ENCODE measurements around the gene CKAP2.
A peak's percentile ranks its signal among the peaks of the same experiment; 100 is the strongest.
"Not testable (repeated sequence)": the region's sequence is repeated elsewhere in the genome, so short reads cannot be mapped to it uniquely, and the experiment has no call there.

Gene CKAP2

DNA sequence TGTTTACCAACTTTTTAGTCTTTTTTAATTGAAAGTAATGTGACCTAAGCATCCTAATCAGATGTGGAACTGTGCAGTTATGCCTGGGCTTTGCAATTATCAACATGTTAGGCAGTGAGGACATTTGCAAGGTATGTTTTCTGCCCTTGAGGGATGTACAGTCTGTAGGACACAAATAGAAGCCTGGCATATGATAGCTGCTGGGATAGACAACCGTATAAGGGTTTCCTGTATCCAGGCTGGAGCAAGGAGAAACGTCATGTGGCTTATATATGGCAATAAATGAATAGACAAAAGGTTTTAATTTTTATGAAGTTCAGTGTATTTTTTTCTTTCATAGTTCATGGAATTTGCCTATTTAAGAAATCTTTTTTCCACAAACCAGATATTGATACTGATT lies 2.8 kb upstream of the CKAP2 start:
- DNase-seq (no peak), ATAC-seq (no peak)

DNA sequence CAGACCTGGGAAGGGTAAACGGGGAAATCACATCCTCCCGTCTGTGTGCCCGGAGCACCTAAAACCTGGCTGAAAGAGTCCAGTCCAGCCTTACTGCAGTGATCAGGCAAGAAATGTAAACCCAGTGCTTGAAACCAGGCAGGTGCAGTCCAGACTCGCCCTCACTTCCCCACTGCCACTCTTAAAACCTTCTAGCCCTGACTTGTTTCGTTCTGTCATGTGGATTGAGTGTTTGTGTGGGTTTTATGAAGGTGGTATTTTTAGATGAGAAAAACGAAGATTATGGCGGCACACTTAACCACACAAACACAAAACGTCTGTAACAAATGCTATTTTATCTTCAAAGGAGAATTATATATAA lies 839 bp upstream of the CKAP2 start:
- ATAC-seq = no peak

DNA sequence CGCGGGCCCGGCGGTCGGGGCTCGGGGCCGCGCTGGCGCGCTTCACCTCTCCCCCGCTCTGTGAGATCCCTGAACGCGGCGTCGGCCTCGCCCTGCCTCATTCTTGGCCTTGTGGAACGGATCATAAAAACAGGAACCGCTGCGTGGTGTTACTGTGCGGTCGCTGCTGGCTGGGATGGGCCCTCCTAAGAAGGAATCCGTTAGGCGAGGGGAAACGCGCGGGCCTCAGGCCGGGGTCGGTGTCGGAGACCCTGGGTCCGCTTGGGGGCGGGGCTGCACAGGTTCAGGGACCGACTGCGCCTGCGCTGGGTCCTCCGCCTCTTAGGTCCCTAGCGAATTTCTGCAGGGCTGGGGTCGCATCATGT lies 381 bp downstream of the CKAP2 start:
- ATAC-seq (peak; percentile 57), DNase-seq (peak; percentile 83)

More for the DNA sequence above, 839 bp upstream of the CKAP2 start:
- DNase-seq = no peak

DNA sequence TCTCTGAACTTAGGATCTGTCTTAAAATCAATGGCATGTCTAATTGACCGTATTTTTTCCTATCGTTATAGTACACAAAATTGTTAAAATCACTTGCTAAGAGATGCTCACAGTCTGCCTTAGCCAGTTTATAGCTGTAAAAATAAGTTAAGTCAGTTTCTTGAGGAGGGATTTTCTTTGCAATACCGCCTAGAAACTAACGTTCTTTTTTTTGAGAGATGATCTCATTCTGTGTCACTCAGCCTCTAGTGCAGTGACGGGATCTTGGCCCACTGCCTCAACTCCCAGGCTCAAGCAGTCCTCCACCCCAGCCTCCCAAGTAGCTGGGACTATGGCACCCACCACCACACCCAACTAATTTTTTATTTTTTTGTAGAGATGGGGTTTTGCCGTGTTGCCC lies 4.4 kb downstream of the CKAP2 start:
- DNase-seq = no peak

DNA sequence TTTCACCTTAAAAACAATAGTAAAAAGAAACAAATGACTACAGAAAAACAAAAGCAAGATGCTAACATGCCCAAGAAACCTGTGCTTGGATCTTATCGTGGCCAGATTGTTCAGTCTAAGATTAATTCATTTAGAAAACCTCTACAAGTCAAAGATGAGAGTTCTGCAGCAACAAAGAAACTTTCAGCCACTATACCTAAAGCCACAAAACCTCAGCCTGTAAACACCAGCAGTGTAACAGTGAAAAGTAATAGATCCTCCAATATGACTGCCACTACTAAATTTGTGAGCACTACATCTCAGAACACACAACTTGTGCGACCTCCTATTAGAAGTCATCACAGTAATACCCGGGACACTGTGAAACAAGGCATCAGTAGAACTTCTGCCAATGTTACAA lies 6.0 kb downstream of the CKAP2 start:
- DNase-seq = no peak
- no peak for ATAC-seq

More for the DNA sequence above, 4.4 kb downstream of the CKAP2 start:
- ATAC-seq = no peak

DNA sequence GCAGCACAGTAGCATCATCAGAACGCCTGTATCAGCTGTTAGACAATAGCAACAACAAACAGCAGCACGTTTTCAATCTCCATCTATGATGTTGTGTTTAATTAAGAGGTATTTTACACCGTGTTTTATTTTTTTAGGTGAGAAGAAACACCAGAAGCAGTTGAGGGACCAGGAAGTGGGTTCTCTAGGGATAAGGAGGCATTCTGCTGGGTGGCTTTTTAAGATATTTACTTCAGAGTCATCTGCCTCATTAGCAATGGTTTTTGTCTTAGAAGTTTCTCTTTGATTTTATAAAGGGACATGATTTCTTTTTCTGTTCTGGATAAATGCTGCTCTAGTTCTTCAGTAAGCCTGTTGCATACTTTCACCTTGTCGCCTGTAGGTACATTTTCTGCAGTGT lies 8.2 kb downstream of the CKAP2 start:
- no peak for DNase-seq
- no peak for ATAC-seq

DNA sequence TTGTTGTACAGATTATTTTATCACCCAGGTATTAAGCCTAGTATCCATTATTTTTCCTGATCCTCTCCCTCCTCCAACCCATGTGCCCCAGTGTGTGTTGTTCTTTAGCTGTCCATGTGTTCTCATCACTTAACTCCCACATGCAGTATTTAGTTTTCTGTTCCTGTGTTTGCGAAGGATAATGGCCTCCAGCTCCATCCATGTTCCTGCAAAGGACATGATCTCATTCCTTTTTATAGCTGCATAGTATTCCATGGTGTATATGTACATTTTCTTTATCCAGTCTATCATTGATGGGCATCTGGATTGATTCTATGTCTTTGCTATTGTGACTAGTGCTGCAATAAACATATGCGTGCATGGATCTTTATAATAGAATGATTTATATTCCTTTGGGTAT lies 13.2 kb downstream of the CKAP2 start:
- ATAC-seq, DNase-seq: not testable (repeated sequence)

DNA sequence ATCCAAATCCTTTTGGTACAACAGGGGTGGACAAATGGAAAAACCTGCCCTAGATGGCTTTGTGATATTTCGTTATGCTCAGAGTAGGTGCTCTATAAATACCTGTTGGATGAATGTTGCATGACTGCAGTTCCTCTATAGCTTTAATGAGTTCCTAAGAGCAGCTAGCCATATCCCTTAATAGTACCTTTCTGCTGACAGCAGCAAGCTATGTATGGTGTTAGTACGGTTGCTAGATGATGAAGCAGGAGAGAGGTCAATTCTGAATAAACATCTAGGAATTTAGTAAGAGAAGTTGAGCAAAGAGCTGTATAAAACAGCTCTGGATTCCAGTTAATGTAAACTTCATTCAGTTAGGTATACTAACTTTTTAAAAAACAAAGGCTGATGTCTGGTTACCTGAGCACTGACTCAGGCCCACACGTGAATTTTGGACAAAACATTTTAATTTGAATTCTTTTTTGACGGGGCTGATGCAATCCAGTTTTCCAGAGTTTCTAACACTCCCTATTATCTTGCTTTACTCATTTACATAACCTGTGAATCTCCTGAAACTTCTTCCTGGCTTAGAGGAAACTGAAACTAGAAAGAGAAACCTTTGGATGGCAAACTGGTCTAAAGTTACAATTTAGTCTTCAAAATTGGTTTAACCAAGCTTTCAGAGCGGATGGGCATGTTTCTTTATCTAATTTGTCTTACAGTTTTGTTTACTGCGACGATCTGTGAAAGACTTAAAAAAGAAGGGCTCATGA lies 25.6 kb downstream of the CKAP2 start:
- not testable (repeated sequence) for DNase-seq, ATAC-seq

DNA sequence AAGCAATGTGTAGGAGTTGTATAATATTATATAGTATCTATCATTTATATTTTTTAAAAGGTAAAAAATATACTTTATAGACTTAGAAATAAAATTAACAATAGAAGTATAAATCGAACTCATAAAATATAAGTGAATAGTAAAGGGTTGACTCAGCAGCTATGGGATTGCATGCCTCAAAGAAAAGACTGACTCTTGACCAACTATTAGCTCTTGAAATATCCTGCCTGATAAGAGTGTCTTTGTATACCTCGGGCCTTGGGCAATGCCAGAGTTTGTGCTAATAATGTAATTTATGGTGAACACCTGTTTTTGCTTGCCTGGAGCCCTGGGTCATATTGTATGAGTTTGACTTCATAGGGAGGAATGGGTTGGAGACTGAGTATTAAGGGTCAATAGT lies 31.8 kb downstream of the CKAP2 start:
- not testable (repeated sequence) for DNase-seq, ATAC-seq

DNA sequence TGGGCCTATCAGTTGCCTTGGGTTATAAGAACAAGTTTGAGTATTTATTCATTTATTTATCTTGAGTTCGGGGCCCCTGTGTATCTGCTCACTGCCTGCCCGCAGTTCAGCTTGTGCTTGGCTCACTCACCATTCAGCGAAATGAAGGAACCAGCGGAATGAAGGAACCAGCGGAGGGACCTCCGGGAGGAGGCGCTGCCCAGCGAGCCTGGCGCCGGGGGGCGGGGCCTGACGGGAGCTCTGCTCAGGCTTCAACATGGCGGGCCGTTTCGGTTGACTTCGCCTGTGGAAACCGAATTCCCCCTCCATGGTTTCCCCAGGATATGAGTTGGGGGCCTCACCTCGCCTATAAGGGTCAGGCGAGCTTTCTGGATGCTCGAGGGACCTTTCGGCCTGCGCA lies 33.5 kb downstream of the CKAP2 start:
- not testable (repeated sequence) for DNase-seq, ATAC-seq

DNA sequence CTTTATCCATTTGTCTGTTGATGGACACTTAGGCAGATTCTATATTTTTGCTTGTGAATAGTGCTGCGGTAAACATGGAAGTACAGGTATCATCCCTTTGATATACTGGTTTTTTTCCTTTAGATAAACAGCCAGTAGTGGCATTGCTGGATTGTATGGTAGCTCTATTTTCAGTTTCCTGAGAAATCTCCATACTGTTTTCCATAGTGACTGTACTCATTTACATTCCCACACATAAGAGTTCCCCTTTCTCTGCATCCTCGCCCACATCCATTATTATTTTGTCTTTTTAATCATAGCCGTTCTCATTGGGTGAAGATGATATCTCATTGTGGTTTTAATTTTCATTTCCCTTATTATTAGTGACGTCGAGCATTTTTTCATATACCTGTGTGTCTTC lies 35.7 kb downstream of the CKAP2 start:
- not testable (repeated sequence) for ATAC-seq

DNA sequence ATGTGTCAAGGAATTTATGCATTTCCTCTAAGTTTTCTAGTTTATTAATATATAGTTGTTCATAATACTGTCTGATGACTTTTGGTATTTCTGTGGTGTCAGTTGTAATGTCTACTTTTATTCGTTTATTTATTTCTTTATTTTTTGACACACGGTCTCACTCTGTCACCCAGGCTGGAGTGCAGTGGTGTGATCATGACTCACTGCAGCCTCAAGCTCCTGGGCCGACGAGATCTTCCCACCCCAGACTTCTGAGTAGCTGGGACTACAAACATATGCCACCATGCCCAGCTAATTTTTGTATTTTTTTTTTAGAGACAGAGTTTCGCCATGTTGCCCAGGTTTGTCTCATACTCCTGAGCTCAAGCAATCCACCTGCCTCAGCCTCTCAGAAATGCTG lies 39.0 kb downstream of the CKAP2 start:
- ATAC-seq, DNase-seq: not testable (repeated sequence)

More for the DNA sequence above, 35.7 kb downstream of the CKAP2 start:
- not testable (repeated sequence) for DNase-seq

DNA sequence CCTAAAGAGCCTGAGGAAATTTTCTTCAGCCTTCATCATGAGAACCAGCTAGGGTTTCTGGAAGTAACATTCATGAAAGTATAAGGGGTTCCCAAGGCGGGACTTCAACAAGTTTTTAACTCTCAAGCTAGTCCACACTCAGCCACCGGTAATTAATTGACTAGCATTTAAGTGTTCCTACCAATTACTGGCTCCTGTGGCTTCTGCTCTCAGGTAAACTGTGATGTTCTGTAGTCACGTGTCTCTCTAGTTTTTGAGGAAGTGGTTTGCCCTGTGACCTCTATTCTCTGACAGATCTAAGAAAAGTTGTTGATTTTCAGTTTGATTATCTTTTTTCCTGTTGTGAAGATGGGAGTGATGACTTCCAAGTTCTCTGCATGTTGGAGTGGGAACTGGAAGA lies 42.7 kb downstream of the CKAP2 start:
- not testable (repeated sequence) for DNase-seq, ATAC-seq

DNA sequence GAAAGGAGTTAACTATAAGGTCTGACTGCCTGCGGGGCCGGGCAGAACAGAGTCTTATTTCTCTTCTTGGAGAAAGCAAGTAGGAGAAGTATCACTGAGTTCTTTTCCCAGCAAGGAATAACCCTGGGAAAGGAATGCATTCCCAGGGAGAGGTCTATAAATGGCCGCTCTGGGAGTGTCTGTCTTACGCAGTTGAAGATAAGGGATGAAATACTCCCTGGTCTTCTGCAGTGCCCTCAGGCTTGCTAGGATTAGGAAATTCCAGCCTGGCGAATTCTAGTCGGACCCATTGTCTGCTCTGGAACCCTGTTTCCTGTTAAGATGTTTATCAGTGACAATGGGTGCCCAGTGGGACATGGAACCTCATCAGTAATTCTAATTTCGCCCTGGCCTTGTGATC lies 47.0 kb downstream of the CKAP2 start:
- not testable (repeated sequence) for DNase-seq, ATAC-seq

DNA sequence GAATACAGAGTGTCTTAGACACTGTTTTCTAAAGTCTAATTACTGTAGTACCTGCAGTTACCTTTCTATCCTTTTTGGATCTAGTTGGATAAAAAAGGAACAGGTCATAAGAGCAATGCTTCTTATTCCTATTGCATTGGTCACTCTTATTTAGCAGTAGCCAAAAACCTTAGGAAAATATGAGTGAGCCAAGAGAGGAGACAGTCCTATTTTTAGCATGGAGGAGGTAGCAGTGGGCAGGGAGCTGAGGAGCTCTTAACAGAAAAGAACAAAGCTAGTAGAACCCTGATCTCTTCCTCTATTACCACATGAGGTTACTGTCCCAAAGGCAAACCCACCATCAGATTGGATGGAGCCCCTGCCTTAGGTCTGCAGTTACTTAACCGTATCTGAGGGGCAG lies 50.6 kb downstream of the CKAP2 start:
- not testable (repeated sequence) for DNase-seq, ATAC-seq

DNA sequence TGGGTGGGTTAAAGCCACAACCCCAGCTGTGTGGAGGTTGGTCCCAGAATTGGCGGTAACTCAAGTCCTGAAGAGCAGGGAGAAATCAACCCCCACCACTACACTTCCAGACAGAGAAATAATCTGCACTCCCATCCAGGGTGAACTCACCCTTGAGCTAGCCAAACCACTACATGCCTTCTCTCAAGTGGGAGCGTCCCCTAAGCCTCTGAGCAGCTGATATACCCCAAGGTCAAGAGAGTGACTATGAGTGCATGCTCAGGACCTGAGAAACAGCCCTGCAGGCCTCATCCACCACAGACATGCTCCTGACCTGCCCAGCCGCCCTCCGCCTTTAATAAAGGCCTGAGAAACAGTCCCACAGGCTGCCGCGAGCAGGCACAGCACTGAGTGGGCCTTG lies 54.3 kb downstream of the CKAP2 start:
- ATAC-seq, DNase-seq: not testable (repeated sequence)

DNA sequence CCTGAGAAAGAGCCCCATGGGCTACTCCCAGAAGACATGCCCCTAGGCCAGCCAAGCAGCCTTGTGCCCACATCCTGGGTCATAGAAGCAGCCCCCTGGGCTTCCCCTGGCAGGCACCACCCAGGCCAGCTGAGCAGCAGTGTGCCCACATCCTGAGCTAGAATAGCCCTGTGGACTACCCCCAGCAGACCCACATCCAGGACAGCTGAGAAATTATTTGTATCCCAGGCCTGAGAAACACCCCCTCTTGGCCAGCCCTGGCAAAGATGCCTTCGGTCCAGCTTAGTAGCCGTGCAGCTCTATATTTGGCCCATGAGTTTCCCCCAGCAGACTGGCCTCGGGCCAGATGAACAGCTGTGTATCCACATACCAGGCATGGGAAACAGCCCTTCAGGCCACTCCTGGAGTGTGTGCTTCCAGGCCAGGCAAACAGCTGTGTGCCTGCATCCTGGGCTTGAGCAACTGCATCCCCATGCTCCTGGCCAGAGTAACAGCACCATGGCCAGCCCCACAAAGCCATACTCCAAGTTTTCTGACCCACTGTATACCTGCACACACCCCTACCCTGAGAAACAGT lies 55.0 kb downstream of the CKAP2 start:
- ATAC-seq, DNase-seq: not testable (repeated sequence)

DNA sequence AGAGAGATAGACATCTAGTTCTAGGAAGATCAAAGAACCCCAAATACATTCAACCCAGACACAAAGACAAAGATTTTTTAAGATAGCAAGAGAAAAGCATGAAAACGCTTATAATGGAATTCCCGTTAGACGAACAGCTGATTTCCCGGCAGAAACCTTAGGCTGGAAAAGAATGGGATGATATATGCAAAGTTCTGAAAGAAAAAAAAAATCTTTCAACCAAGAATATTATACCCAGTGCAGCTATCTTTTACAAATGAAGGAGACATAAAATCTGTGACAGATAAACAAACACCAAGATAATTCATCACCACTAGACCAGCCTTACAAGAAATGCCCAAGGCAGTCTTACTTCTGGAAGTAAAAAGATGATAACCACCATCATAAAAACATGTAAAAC lies 56.3 kb downstream of the CKAP2 start:
- DNase-seq = not testable (repeated sequence)

DNA sequence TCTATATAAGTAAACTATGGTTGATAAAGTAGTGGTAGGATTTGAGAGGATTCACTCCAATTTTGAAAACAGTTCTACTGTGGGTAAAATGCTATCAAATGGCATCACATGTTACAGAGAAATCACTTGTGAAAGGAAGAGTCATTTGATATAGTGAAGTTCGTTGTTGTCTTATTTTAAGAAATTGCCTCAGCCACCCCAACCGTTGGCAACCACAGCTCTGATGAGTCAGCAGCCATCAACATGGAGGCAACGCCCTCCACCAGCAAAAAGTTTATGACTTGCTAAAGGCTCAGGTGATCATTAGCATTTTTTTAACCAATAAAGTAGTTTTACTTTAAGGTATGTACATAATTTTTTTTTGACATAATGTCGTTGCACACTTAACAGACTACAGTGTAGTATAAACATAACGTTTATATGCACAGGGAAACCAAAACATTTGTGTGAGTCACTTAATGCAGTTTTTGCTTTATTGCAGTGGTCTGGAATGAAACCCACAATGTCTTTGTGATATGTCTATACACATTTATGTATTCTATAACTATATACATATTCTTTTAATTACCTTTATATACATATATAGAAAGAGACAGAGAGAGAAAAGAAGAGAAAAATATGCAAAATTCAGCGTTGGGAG lies 58.8 kb downstream of the CKAP2 start:
- peak; percentile 8 for DNase-seq

More for the DNA sequence above, 56.3 kb downstream of the CKAP2 start:
- ATAC-seq = not testable (repeated sequence)

DNA sequence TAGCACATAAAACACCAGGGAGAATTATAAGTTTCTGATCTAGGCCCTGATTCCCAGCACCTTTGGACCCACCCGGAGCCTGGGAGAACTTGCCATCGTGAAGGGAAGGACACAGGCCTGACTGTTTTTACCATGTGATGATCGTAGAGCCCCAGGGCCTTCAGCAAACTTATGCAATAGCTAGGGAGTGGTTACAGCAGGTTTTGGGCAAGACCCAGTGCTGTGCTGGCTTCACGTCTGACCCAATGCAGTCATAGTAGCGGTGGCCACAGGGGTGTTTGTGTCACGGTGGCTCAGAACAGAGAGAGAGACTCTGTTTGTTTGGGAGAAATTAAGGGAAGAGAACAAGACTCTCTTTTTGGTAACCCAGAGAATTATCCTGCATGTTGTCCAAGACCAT lies 68.0 kb downstream of the CKAP2 start:
- not testable (repeated sequence) for DNase-seq, ATAC-seq

More for the DNA sequence above, 58.8 kb downstream of the CKAP2 start:
- ATAC-seq = peak; percentile 23

Measured in stimulated activated naive CD8-positive, alpha-beta T cell treated with anti-CD3 and anti-CD28 coated beads, Interleukin-15, Interleukin-2, amounts not matched to agents 100 U/mL and 50 U/mL, for 24 hours (primary cell).